ENCODE results near the gene GLDN. TPM values are rescaled to one million over a fixed set of nuclear protein-coding genes. Genes with fewer than 3 reads are reported as not detected.
A peak's percentile ranks its signal among the peaks of the same experiment; 100 is the strongest.
"Not testable (repeated sequence)": the region's sequence is repeated elsewhere in the genome, so short reads cannot be mapped to it uniquely, and the experiment has no call there.

GLDN gene
- total RNA-seq, 1 experiment from 2014 or later = not detected

- no peak for DNase-seq (ENCODE audit: low read depth)
Observed at GRCh38 chr15:51443282-51443914, 101.9 kb downstream of the GLDN start.

GRCh38 chr15:51444112-51444511 is 102.7 kb downstream of the GLDN start:
- no peak for DNase-seq (ENCODE audit: low read depth)

- DNase-seq (ENCODE audit: low read depth) = no peak
Observed at GRCh38 chr15:51444807-51445206, 103.4 kb downstream of the GLDN start.

- DNase-seq (ENCODE audit: low read depth) = not testable (repeated sequence)
Observed at GRCh38 chr15:51446029-51446744, 104.7 kb downstream of the GLDN start.

- no peak for DNase-seq (ENCODE audit: low read depth)
Observed at GRCh38 chr15:51447855-51448621, 106.6 kb downstream of the GLDN start.

- DNase-seq (ENCODE audit: low read depth) = no peak
Observed at GRCh38 chr15:51448622-51449399, 107.4 kb downstream of the GLDN start.

- DNase-seq (ENCODE audit: low read depth) = peak; percentile 48
Observed at GRCh38 chr15:51450001-51450400, 108.5 kb downstream of the GLDN start.

Small RNA genes lying within 50 kb of the gene (small RNA-seq; reads per million reads assigned to genes)
- gene AC020891.4 (not detected), gene MIR7973-1 (not detected)

Other genes with a start within 250 kb of the GLDN start
- 1.8 and 2.3 TPM in 2 replicates for gene TNFAIP8L3, start 246.7 kb upstream of the GLDN start, total RNA-seq (2014; rRNA removed; shearing (Covaris generic))
- gene CYP19A1, start 3.1 kb upstream of the GLDN start, total RNA-seq (2014; rRNA removed; shearing (Covaris generic)) = not detected in 2 replicates